IPS-20b (cell line): Measurements from ENCODE around the gene NHP2.
"Not testable (repeated sequence)": the region's sequence is repeated elsewhere in the genome, so short reads cannot be mapped to it uniquely, and the experiment has no call there.

Experiments
- H3K27ac ChIP-seq: one replicate; pipeline ENCODE4 v1.5.1; 2013; ENCODE audit warnings: low read length
- H3K27me3 ChIP-seq: 2 replicates; pipeline ENCODE4 v1.6.1; 2013; ENCODE audit warnings: mild to moderate bottlenecking, low read length, inconsistent platforms; ENCODE audit not compliant: insufficient read depth
- H3K36me3 ChIP-seq: 2 replicates; pipeline ENCODE4 v1.6.1; 2013; ENCODE audit warnings: low read depth, mild to moderate bottlenecking, inconsistent platforms, low read length, moderate library complexity; ENCODE audit not compliant: insufficient read depth
- H3K4me1 ChIP-seq: 2 replicates; pipeline ENCODE4 v1.6.1; 2013; ENCODE audit warnings: mild to moderate bottlenecking, control low read depth, inconsistent platforms, low read length, moderate library complexity; ENCODE audit not compliant: insufficient read depth
- H3K4me3 ChIP-seq: 2 replicates; pipeline ENCODE4 v1.5.1; 2013; ENCODE audit warnings: mild to moderate bottlenecking, low read length, inconsistent platforms
- H3K9ac ChIP-seq: 2 replicates; pipeline ENCODE4 v1.6.1; 2013; ENCODE audit warnings: low read depth, mild to moderate bottlenecking, inconsistent platforms, low read length, moderate library complexity
- H3K9me3 ChIP-seq: 2 replicates; pipeline ENCODE4 v1.6.1; 2013; ENCODE audit warnings: mild to moderate bottlenecking, low read depth, low read length, inconsistent platforms; ENCODE audit not compliant: insufficient read depth

The NHP2 gene

GRCh38 chr5:178153530-178154340 lies at the start of gene NHP2:
NHP2 (minus strand) TSS chr5:178153885; CDS start chr5:178153817, 68 bp downstream.
- Histone ChIP-seq H3K9me3 (no peaks in the 10 kb centered on the region), H3K27ac (no peak within 1 kb of the TSS), H3K27me3 (no peaks in the 10 kb centered on the region), H3K36me3 (peaks cover 40% of the 10 kb centered on the region), H3K4me3 (peak within 1 kb of the TSS; percentile 96), H3K4me1 (no peaks in the 10 kb centered on the region), H3K9ac (peak within 1 kb of the TSS; percentile 91)

GRCh38 chr5:178202541-178202940 lies 48.9 kb upstream of the NHP2 start:
- H3K36me3 ChIP-seq = peaks cover 23% of the 10 kb centered on the region
- no peak overlapping the region for H3K27ac ChIP-seq
- peaks cover 16% of the 10 kb centered on the region; the same call in 1 of the 2 replicates for H3K27me3 ChIP-seq
- H3K9me3 ChIP-seq = no peaks in the 10 kb centered on the region
- H3K4me1 ChIP-seq = no peaks in the 10 kb centered on the region
- H3K4me3 ChIP-seq = no peak overlapping the region
- no peak overlapping the region for H3K9ac ChIP-seq

- Histone ChIP-seq H3K4me3 (no peak overlapping the region), H3K9me3 (no peaks in the 10 kb centered on the region), H3K4me1 (no peaks in the 10 kb centered on the region), H3K27me3 (peaks cover 16% of the 10 kb centered on the region; the same call in 1 of the 2 replicates), H3K9ac (no peak overlapping the region), H3K27ac (no peak overlapping the region), H3K36me3 (peaks cover 16% of the 10 kb centered on the region)
Measured at GRCh38 chr5:178201927-178202235, 48.2 kb upstream of the NHP2 start.

GRCh38 chr5:178201221-178201926 lies 47.7 kb upstream of the NHP2 start:
- H3K9ac ChIP-seq = no peak overlapping the region
- no peaks in the 10 kb centered on the region for H3K4me1 ChIP-seq
- H3K27ac ChIP-seq = no peak overlapping the region

GRCh38 chr5:178199581-178200434 lies 46.1 kb upstream of the NHP2 start:
- Histone ChIP-seq H3K4me3 (no peak overlapping the region), H3K36me3 (no peaks in the 10 kb centered on the region), H3K27me3 (peaks cover 16% of the 10 kb centered on the region; the same call in 1 of the 2 replicates), H3K9ac (no peak overlapping the region), H3K9me3 (no peaks in the 10 kb centered on the region), H3K27ac (no peak overlapping the region), H3K4me1 (no peaks in the 10 kb centered on the region; the same call in 1 of the 2 replicates)

More at GRCh38 chr5:178201221-178201926, 47.7 kb upstream of the NHP2 start:
- H3K9me3 ChIP-seq = no peaks in the 10 kb centered on the region
- peaks cover 16% of the 10 kb centered on the region; the same call in 1 of the 2 replicates for H3K27me3 ChIP-seq
- no peak overlapping the region for H3K4me3 ChIP-seq
- H3K36me3 ChIP-seq = peaks cover 11% of the 10 kb centered on the region

- Histone ChIP-seq H3K36me3 (no peaks in the 10 kb centered on the region), H3K27me3 (peaks cover 16% of the 10 kb centered on the region; the same call in 1 of the 2 replicates), H3K9me3 (no peaks in the 10 kb centered on the region), H3K4me3 (no peak overlapping the region), H3K9ac (no peak overlapping the region), H3K27ac (no peak overlapping the region), H3K4me1 (peaks cover 4% of the 10 kb centered on the region; the same call in 1 of the 2 replicates)
Measured at GRCh38 chr5:178198706-178199105, 45.0 kb upstream of the NHP2 start.

- not testable (repeated sequence) for H3K4me1 ChIP-seq, H3K4me3 ChIP-seq
- peaks cover 16% of the 10 kb centered on the region; the same call in 1 of the 2 replicates for H3K27me3 ChIP-seq
Measured at GRCh38 chr5:178198151-178198550, 44.5 kb upstream of the NHP2 start.

GRCh38 chr5:178196986-178197385 lies 43.3 kb upstream of the NHP2 start:
- H3K36me3 ChIP-seq = no peaks in the 10 kb centered on the region
- peaks cover 4% of the 10 kb centered on the region; the same call in 1 of the 2 replicates for H3K4me1 ChIP-seq
- no peak overlapping the region for H3K9ac ChIP-seq
- no peak overlapping the region for H3K4me3 ChIP-seq
- peaks cover 14% of the 10 kb centered on the region; the same call in 1 of the 2 replicates for H3K27me3 ChIP-seq
- H3K9me3 ChIP-seq = 0 out of 2 replicates have a peak, but pooled peaks cover 4% of the 10 kb centered on the region
- H3K27ac ChIP-seq = no peak overlapping the region

More at GRCh38 chr5:178198151-178198550, 44.5 kb upstream of the NHP2 start:
- H3K36me3 ChIP-seq, H3K27ac ChIP-seq, H3K9ac ChIP-seq, H3K9me3 ChIP-seq: not testable (repeated sequence)

- H3K27ac ChIP-seq = no peak overlapping the region
- peaks cover 4% of the 10 kb centered on the region; the same call in 1 of the 2 replicates for H3K4me1 ChIP-seq
- no peaks in the 10 kb centered on the region for H3K36me3 ChIP-seq
- 0 out of 2 replicates have a peak, but pooled peaks cover 9% of the 10 kb centered on the region for H3K27me3 ChIP-seq
- no peak overlapping the region for H3K4me3 ChIP-seq
- no peak overlapping the region for H3K9ac ChIP-seq
- 0 out of 2 replicates have a peak, but pooled peaks cover 4% of the 10 kb centered on the region for H3K9me3 ChIP-seq
Measured at GRCh38 chr5:178196281-178196812, 42.7 kb upstream of the NHP2 start.

- no peak overlapping the region for H3K27ac ChIP-seq
- H3K9ac ChIP-seq = no peak overlapping the region
- H3K4me1 ChIP-seq = peaks cover 4% of the 10 kb centered on the region; the same call in 1 of the 2 replicates
- no peaks in the 10 kb centered on the region for H3K36me3 ChIP-seq
- H3K4me3 ChIP-seq = no peak overlapping the region
- 0 out of 2 replicates have a peak, but pooled peaks cover 7% of the 10 kb centered on the region for H3K9me3 ChIP-seq
- 0 out of 2 replicates have a peak, but pooled peaks cover 4% of the 10 kb centered on the region for H3K27me3 ChIP-seq
Measured at GRCh38 chr5:178194026-178194425, 40.3 kb upstream of the NHP2 start.
